PC-9 (cell line): Measurements from ENCODE around the gene GOLGA1. TPM values are rescaled to one million over a fixed set of nuclear protein-coding genes. Genes with fewer than 3 reads are reported as not detected.
"Not testable (repeated sequence)": the region's sequence is repeated elsewhere in the genome, so short reads cannot be mapped to it uniquely, and the experiment has no call there.

ENCODE experiments used
- BruUV-seq: library from RNA; stranded (reverse); fragments of 400-500 nt; replicated peaks from 2 replicates; lab custom pipeline; 2021; lab: Mats Ljungman, UMichigan
- CTCF ChIA-PET: fragments of 300-600 bp; sonication (Branson Sonifier 250); formaldehyde crosslinking; loops from one replicate; lab custom pipeline; 2022; ENCODE audit warnings: antibody characterized with exemption; lab: Charles Lee
- POLR2A ChIA-PET: fragments of 300-600 bp; sonication (Branson Sonifier 250); formaldehyde crosslinking; loops from one replicate; lab custom pipeline; 2022; ENCODE audit warnings: antibody characterized with exemption; ENCODE audit not compliant: unreplicated experiment; lab: Charles Lee
- DNase-seq, 2 experiments: peaks; one replicate each; pipeline versions ENCODE4 v3.0.0 to v3.0.0-alpha.2; 2015 to 2022; ENCODE audit warnings: mixed read lengths in 1 of 2
- H2AFZ ChIP-seq: fragments of 200-600 bp; sonication (generic); 2 replicates; pipeline ENCODE4 v1.8.1; 2017; ENCODE audit warnings: antibody characterized with exemption
- H3F3A ChIP-seq: fragments of 200-600 bp; sonication (generic); 2 replicates; pipeline ENCODE4 v1.8.1; 2017; ENCODE audit warnings: antibody characterized with exemption, mild to moderate bottlenecking, low read depth; ENCODE audit not compliant: insufficient read depth
- H3K27ac ChIP-seq: fragments of 200-600 bp; sonication (generic); 2 replicates; pipeline ENCODE4 v1.6.1; 2016; ENCODE audit warnings: mixed run types
- H3K27me3 ChIP-seq: fragments of 200-600 bp; sonication (generic); 2 replicates; pipeline ENCODE4 v1.6.1; 2016; ENCODE audit warnings: low read depth, mixed run types; ENCODE audit not compliant: insufficient read depth
- H3K36me3 ChIP-seq: fragments of 200-600 bp; sonication (generic); 2 replicates; pipeline ENCODE4 v1.6.1; 2016; ENCODE audit warnings: low read depth, mixed run types
- H3K4me1 ChIP-seq: fragments of 200-600 bp; sonication (generic); replicated peaks from 2 replicates; pipeline ENCODE4 v1.6.1; 2016; ENCODE audit warnings: mixed run types; ENCODE audit not compliant: insufficient read depth
- H3K4me2 ChIP-seq: fragments of 200-600 bp; sonication (generic); 2 replicates; pipeline ENCODE4 v1.6.1; 2017; ENCODE audit warnings: mixed run types
- H3K4me3 ChIP-seq: fragments of 200-600 bp; sonication (generic); 2 replicates; pipeline ENCODE4 v1.6.1; 2016; ENCODE audit warnings: mixed run types
- H3K79me2 ChIP-seq: fragments of 200-600 bp; sonication (generic); 2 replicates; pipeline ENCODE4 v1.6.1; 2017; ENCODE audit warnings: low read depth, mixed run types
- H3K9me2 ChIP-seq: fragments of 200-600 bp; sonication (generic); 2 replicates; pipeline ENCODE4 v1.8.1; 2017; ENCODE audit warnings: mild to moderate bottlenecking; ENCODE audit not compliant: insufficient read depth
- H3K9me3 ChIP-seq: fragments of 200-600 bp; sonication (generic); 2 replicates; pipeline ENCODE4 v1.8.1; 2016; ENCODE audit warnings: low read depth; ENCODE audit not compliant: insufficient read depth
- H4K20me1 ChIP-seq: fragments of 200-600 bp; sonication (generic); 2 replicates; pipeline ENCODE4 v1.8.1; 2017; ENCODE audit not compliant: insufficient read depth
- CTCF ChIP-seq: fragments of 200-600 bp; sonication (generic); conservative IDR thresholded peaks from 2 replicates; pipeline ENCODE4 v1.6.1; 2017; ENCODE audit warnings: mixed run types, antibody characterized with exemption, mild to moderate bottlenecking, moderate library complexity
- EZH2 ChIP-seq: fragments of 200-600 bp; sonication (generic); IDR thresholded peaks from 2 replicates; pipeline ENCODE4 v1.8.0; 2017; ENCODE audit warnings: antibody characterized with exemption, low read depth
- intact Hi-C: fragments of 100-400 bp; cut with micrococcal nuclease; formaldehyde crosslinking; loops from one replicate; pipeline ENCODE4 v1.10.0; 2022; ENCODE audit not compliant: unreplicated experiment
- total RNA-seq: library from RNA; stranded (reverse); gene quantifications from 2 replicates; pipeline ENCODE4 v1.2.3, GENCODE V29; 2021

GOLGA1 gene
- total RNA-seq, 1 experiment from 2014 or later = 23.0 TPM

GRCh38 chr9:124852121-124852828 is 88.6 kb downstream of the GOLGA1 start:
- no TSS peak for BruUV-seq
- TF ChIP-seq EZH2 (no peak), CTCF (no peak)
- peak overlapping the region; percentile 63; the same call in 1 of the 2 replicates for H3K4me3 ChIP-seq

GRCh38 chr9:124849801-124850200 is 91.1 kb downstream of the GOLGA1 start:
- Histone ChIP-seq H3K4me3 (no peak overlapping the region), H3K79me2 (no peaks in the 10 kb centered on the region), H3K4me2 (no peak overlapping the region), H3K9me2 (no peaks in the 10 kb centered on the region), H3F3A (peaks cover 15% of the 10 kb centered on the region; the same call in 1 of the 2 replicates), H3K36me3 (no peaks in the 10 kb centered on the region), H3K27ac (no peak overlapping the region), H3K4me1 (no peaks in the 10 kb centered on the region), H3K27me3 (no peaks in the 10 kb centered on the region), H4K20me1 (no peaks in the 10 kb centered on the region), H3K9me3 (no peaks in the 10 kb centered on the region), H2AFZ (no peak overlapping the region)
- intact Hi-C loops = no loop called here
- no peak for DNase-seq
- no TSS peak for BruUV-seq
- ChIA-PET CTCF (no interaction called here), POLR2A (interaction anchor here (0.6 kb wide), 1 partner anchor 42 kb away, joined by 5 read pairs; no protein-coding TSS in a partner anchor)
- no peak for TF ChIP-seq EZH2
- TF ChIP-seq CTCF = no peak

More at GRCh38 chr9:124852121-124852828, 88.6 kb downstream of the GOLGA1 start:
- H3K27me3 ChIP-seq = no peaks in the 10 kb centered on the region
- no peak for DNase-seq
- no peak overlapping the region for H2AFZ ChIP-seq
- no peaks in the 10 kb centered on the region for H3K9me2 ChIP-seq
- peaks cover 13% of the 10 kb centered on the region for H4K20me1 ChIP-seq
- intact Hi-C loops = loop anchor here (1.0 to 2.0 kb wide), 4 partner anchors 33 to 140 kb away; no protein-coding TSS in a partner anchor
- no peaks in the 10 kb centered on the region for H3K9me3 ChIP-seq
- H3K4me1 ChIP-seq = 0 out of 2 replicates have a peak, but pooled peaks cover under 1% of the 10 kb centered on the region
- H3K79me2 ChIP-seq = no peaks in the 10 kb centered on the region
- POLR2A ChIA-PET = interaction anchor here (0.5 to 1.2 kb wide), 3 partner anchors 33 to 300 kb away, joined by 3 to 7 read pairs (median 4); no protein-coding TSS in a partner anchor
- H3K4me2 ChIP-seq = peak overlapping the region; percentile 93
- H3F3A ChIP-seq = peaks cover 40% of the 10 kb centered on the region; the same call in 1 of the 2 replicates
- no peak overlapping the region for H3K27ac ChIP-seq
- CTCF ChIA-PET = interaction anchor here (0.7 to 6.7 kb wide), 17 partner anchors 9 to 349 kb away, joined by 3 to 159 read pairs (median 4); partner anchors contain the start of genes ARPC5L, NR6A1, OLFML2A and RPL35
- no peaks in the 10 kb centered on the region for H3K36me3 ChIP-seq

GRCh38 chr9:124846969-124847368 is 93.9 kb downstream of the GOLGA1 start:
- H3K9me3 ChIP-seq = no peaks in the 10 kb centered on the region
- no peaks in the 10 kb centered on the region for H3K4me1 ChIP-seq
- no peaks in the 10 kb centered on the region for H3K9me2 ChIP-seq
- H3K36me3 ChIP-seq = no peaks in the 10 kb centered on the region
- no peak overlapping the region for H3K4me2 ChIP-seq
- CTCF ChIA-PET = interaction anchor here (1.1 kb wide), 1 partner anchor 49 kb away, joined by 3 read pairs; no protein-coding TSS in a partner anchor
- H3F3A ChIP-seq = no peaks in the 10 kb centered on the region
- H2AFZ ChIP-seq = no peak overlapping the region
- POLR2A ChIA-PET = interaction anchor here (0.5 to 0.7 kb wide), 3 partner anchors 31 to 222 kb away, joined by 3 to 4 read pairs (median 3); no protein-coding TSS in a partner anchor
- BruUV-seq = no TSS peak
- TF ChIP-seq EZH2 = no peak
- TF ChIP-seq CTCF = no peak
- intact Hi-C loops = no loop called here
- no peak overlapping the region for H3K27ac ChIP-seq
- no peaks in the 10 kb centered on the region for H3K27me3 ChIP-seq
- H3K4me3 ChIP-seq = no peak overlapping the region
- no peak for DNase-seq
- H3K79me2 ChIP-seq = no peaks in the 10 kb centered on the region
- no peaks in the 10 kb centered on the region for H4K20me1 ChIP-seq

GRCh38 chr9:124846467-124846866 is 94.4 kb downstream of the GOLGA1 start:
- H3K27me3 ChIP-seq, H3F3A ChIP-seq, H4K20me1 ChIP-seq, BruUV-seq, H3K4me1 ChIP-seq, H2AFZ ChIP-seq, H3K79me2 ChIP-seq, DNase-seq, H3K27ac ChIP-seq, H3K4me2 ChIP-seq, H3K9me2 ChIP-seq, H3K9me3 ChIP-seq, H3K36me3 ChIP-seq, intact Hi-C loops, H3K4me3 ChIP-seq: not testable (repeated sequence)
- CTCF ChIA-PET = interaction anchor here (1.1 kb wide), 1 partner anchor 49 kb away, joined by 3 read pairs; no protein-coding TSS in a partner anchor
- POLR2A ChIA-PET = interaction anchor here (0.7 kb wide), 2 partner anchors 28 to 67 kb away, joined by 4 to 11 read pairs; no protein-coding TSS in a partner anchor
